Left colon (tissue), 2 donors: ENCODE results near the gene FNDC3B. TPM values are rescaled to one million over a fixed set of nuclear protein-coding genes. Genes with fewer than 3 reads are reported as not detected.

ENCODE experiments used
- ATAC-seq: fragments of 200-7000 bp; cut with Tn5 transposase; one replicate; pipeline ENCODE4 v1.9.1; 2020; ENCODE audit warnings: mild to moderate bottlenecking, moderate library complexity
- DNase-seq, 2 donors: peaks; one replicate each; pipeline ENCODE4 v3.0.0-alpha.2; 2020
- intact Hi-C, 2 donors: fragments of 100-400 bp; cut with DNase I in 1 of 2; cut with micrococcal nuclease in 1 of 2; formaldehyde crosslinking; loops; one replicate each; pipeline versions ENCODE4 v1.11.2 to v1.14.0; 2022; cut with DNase I, micrococcal nuclease
- total RNA-seq, 2 donors: library from RNA; stranded (reverse); fragmentation: NEBNext Ultra II Directional; extraction: Animal tissue kit (Norgen Biotek cat#: 25700); gene quantifications; one replicate each; pipeline ENCODE4 v1.2.1, GENCODE V29; 2021
- donor health status: DM: no; HTN: no; CAD: no.
- donor health status: DM: yes; HTN: yes; CAD: no.

The FNDC3B gene
- total RNA-seq, 2 donors from 2014 or later, result 100 to 113 TPM

DNA sequence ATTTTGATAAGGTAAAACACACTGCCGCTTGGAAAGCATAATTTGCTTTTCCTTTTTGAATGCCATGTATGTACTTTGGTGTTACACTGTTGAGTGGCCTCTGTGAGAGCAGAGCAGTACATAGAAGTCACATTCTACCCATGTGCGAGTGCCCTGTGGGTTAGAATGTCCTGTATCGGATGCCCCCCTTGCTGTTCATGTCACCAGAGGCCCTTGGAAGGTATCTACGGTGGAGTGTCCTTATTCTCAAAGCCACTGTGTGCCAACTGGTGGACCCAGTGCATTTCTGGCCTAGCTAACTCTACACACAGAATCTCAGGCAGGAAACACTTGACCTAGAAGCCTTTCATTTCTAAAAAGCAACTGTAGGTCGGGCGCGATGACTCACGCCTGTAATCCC lies 271.8 kb downstream of the FNDC3B start:
- DNase-seq (no peak), ATAC-seq (no peak)
- intact Hi-C loops, result no loop called here

- ATAC-seq (no peak), DNase-seq (no peak)
- intact Hi-C loops, result no loop called here
Measured at GRCh38 chr3:172312001-172312400, 272.6 kb downstream of the FNDC3B start.

- intact Hi-C loops, result no loop called here
- ATAC-seq (no peak), DNase-seq (no peak)
Measured at GRCh38 chr3:172312711-172313110, 273.3 kb downstream of the FNDC3B start.

DNA sequence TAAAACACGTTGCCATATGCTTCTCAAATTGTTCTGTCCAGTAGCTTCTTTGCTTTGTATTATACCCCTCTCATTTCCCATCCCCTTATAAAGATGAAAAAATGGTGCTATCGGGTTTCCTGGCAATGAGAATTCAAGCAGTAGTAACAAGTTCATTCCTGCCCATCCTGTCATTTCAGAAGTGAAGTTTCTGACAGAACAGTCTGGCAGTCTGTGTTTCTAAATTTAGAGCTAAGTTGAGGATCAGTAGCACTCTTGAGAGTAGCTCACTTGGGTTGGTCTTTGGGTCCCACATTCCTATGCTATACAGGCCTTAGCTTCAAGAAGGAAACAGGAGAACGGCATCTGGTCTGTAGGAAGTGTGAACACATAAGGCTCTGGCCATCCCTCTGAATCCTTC lies 274.3 kb downstream of the FNDC3B start:
- intact Hi-C loops, result no loop called here
- ATAC-seq (no peak), DNase-seq (no peak)

- peak in 1 of 2 donors; percentile 16 for DNase-seq
- ATAC-seq, result no peak
- intact Hi-C loops, result no loop called here
Measured at GRCh38 chr3:172314591-172315160, 275.3 kb downstream of the FNDC3B start.

DNA sequence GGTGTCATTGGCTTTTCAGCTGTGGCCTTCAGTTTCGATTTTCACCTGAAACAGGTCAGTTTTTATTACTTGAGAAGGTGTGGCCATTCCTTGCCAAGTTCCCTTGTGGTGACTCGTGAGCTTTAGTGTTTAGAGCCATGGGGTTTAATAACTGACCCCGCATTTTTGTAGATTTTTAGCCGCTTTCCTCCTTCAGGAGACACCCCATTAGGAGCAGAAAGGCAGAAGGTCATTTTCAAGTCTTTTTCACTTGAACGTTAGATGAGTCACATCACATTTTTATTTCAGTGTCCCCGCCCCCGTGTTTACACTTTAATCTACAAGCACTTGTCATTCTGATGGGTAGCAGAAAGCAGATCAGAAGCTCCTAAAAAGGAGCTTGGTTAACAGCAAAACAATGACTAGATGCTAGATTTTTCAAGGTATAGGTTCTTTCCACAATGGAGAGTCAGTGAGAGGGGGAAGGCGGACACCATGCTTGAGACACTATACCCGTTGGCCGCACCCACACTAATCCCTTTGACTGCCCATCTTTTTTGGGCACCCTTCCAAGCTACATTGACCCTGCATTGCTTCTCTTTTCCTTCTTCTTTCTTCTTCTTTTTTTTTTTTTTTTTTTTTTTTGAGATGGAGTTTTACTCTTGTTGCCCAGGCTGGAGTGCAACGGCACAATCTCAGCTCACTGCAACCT lies 276.2 kb downstream of the FNDC3B start:
- ATAC-seq, result peak; percentile 79
- intact Hi-C loops, result no loop called here
- DNase-seq, result peak; percentile 26 to 49

DNA sequence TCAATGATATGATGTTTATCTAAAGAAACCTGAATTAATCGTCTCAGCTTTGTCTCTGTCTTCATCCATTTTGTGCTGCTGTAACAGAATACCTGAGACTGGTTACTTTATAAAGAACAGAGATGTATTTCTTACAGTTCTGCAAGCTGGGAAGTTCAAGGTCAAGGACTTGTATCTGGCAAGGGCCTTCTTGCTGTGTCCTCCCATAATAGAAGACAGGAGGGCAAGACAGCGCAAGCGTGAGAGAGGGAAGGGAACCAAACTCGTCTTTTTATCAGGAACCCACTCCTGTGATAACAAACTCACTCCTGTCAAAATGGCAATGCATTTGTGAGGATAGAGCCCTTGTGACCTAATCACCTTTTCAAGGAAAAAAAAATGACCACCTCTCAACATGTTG lies 277.4 kb downstream of the FNDC3B start:
- intact Hi-C loops, result no loop called here
- ATAC-seq, result no peak
- no peak for DNase-seq

- ATAC-seq, result no peak
- no peak for DNase-seq
- intact Hi-C loops, result no loop called here
Measured at GRCh38 chr3:172317481-172317880, 278.1 kb downstream of the FNDC3B start.

DNA sequence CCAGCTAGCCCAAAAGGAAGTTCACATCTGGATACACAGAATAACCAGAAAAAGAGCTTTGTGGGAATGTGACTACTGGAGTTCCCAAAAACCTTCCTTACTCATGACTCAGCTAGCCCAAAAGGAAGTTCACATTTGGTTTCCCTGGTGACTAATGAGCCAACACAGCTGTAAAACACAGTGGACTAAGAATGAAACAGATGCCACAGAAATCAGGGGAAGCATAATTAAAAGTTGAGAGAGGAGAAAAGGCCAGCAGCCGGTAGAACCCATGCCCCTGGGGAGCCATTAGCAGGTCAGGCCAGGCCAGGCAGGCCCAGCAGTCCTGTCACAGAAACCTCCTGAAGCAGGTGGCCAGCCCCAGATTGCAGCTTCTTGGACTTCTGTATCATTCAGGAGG lies 278.6 kb downstream of the FNDC3B start:
- intact Hi-C loops, result no loop called here

DNA sequence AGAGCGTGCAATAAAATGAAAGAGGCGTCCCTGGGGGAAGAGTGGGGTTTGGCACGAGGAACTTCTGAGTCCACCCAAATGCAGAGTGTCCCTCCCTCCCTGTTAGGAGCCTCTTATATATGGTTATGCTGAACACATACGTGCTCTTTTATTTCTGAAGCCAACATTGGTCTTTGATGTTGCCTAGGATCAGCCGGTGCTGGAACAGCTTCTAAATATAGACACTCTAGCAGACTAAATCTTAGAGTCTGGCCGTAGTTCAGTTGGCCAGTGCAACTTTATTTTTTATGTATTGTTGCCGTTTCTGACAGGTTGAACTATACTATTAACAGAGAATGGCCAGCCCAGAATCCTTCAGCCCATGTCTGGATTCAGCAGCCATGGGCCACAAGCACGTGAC lies 280.2 kb downstream of the FNDC3B start:
- DNase-seq (no peak), ATAC-seq (no peak)
- intact Hi-C loops, result no loop called here

More for the DNA sequence above, 278.6 kb downstream of the FNDC3B start:
- peak in 1 of 2 donors; percentile 20 for DNase-seq
- peak; percentile 58 for ATAC-seq

DNA sequence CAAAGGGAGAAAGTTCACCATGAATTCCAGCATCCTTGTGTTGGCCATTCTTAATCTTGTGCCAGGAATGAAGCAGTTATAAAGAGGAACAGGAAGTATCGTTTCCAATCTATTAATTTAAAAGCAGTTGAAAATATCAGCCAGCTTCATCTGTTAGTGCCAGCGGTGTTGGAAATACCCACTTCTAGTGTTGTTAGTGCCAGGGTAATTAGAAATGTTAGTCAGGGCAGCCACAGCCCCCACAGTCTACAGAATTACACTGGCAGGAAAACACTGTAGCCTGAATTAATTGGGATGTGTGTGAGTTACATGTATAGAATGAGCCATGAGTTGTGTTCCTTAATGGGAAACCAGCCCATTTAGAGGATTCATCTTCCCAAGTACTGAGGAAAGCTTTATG lies 281.1 kb downstream of the FNDC3B start:
- no peak for DNase-seq
- intact Hi-C loops, result no loop called here
- no peak for ATAC-seq

- intact Hi-C loops, result no loop called here
- no peak for ATAC-seq
- DNase-seq, result no peak
Measured at GRCh38 chr3:172321035-172321434, 281.7 kb downstream of the FNDC3B start.

- no peak for ATAC-seq
- DNase-seq, result no peak
- intact Hi-C loops, result no loop called here
Measured at GRCh38 chr3:172323894-172324610, 284.7 kb downstream of the FNDC3B start.

DNA sequence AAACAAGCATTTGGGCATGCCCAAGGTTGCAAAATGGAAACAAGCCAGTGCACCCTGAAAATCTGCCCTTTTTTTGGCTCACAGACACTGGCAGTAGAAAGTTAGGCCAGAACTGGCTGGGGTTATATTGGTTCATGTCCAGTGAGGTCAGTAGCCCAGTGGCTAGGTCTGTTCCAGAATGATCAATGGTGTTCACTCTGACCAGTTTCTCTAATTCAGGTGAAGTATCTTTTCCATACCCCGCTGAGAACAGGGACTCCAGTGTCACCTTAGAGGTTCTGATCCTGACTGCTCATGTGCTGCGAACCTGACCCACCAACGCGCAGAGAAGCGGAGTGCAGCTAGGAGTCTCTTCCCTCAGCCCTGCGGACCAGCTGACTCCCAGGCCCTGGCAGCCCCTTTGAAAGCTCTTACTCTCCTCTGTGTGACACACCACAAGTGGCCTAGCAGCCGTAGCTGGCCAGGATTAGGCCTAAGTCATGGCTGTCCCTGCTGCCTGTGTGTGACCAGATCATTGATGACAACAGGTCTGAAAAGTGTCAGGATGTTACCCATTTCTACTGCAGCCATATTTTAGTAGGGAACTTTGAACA lies 285.3 kb downstream of the FNDC3B start:
- ATAC-seq, result no peak
- intact Hi-C loops, result no loop called here

GRCh38 chr3:172325461-172325860 lies 286.1 kb downstream of the FNDC3B start:
- ATAC-seq (no peak), DNase-seq (no peak)
- intact Hi-C loops, result no loop called here

More for the DNA sequence above, 285.3 kb downstream of the FNDC3B start:
- DNase-seq, result no peak

GRCh38 chr3:172326993-172327392 lies 287.6 kb downstream of the FNDC3B start:
- intact Hi-C loops, result no loop called here
- no peak for DNase-seq
- no peak for ATAC-seq

DNA sequence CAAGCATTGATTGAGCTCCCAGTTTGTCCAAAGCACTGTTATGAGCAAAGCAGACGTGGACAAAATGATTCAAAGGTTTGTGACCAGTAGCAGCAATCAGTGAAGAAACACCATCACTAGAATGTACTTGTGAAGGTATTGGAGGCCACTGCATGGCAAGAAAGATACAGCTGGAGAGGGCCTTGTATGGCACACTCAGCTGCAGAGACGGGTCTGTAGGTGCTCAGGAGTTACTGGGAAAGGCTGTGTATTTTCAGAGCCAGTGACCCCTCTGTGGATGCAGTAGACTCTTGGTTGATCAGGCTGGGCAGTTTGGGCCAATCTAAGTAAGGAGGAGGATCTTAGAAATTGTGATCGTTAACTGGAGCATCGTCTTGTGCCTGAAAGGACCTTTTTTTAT lies 288.9 kb downstream of the FNDC3B start:
- intact Hi-C loops, result no loop called here
- ATAC-seq, result no peak

DNA sequence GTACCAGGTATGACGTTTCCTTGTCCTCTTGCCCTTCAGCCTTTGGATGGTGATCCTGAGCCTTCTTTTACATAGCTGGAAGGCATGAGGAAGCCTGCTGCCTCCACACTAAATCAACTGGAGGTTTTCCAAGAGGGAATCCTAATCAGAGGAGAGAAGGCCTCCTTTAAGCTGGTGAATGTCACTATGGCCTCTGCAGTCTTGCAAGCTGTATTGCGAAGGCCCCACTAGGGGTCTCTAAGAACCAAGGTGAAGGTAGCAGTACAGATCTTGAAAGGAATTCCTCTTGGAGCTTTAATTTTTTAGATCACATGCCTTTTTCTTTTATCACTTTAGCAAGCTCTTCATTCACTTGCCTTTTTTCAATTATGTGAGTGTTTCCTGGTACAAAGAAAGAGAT lies 289.7 kb downstream of the FNDC3B start:
- no peak for ATAC-seq
- intact Hi-C loops, result no loop called here
- DNase-seq, result no peak

More for the DNA sequence above, 288.9 kb downstream of the FNDC3B start:
- no peak for DNase-seq

DNA sequence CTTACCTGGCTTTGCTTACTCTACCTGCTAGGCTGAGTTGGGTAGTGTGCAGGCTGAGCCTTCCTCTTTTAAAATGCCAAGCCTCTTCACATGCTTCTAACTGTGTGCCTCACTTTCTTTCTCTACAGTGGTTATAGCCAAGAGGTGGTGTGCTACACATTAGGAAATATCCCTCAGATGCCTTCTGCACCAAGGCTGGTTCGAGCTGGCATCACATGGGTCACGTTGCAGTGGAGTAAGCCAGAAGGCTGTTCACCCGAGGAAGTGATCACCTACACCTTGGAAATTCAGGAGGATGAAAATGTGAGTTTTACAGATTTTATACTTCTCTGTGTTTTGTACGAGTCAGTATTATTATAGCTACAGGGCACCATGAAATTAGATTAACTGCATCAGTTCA lies 291.0 kb downstream of the FNDC3B start:
- no peak for DNase-seq
- ATAC-seq, result no peak
- intact Hi-C loops, result no loop called here
